ENCODE results near the gene SLC38A5.

The SLC38A5 gene

DNA sequence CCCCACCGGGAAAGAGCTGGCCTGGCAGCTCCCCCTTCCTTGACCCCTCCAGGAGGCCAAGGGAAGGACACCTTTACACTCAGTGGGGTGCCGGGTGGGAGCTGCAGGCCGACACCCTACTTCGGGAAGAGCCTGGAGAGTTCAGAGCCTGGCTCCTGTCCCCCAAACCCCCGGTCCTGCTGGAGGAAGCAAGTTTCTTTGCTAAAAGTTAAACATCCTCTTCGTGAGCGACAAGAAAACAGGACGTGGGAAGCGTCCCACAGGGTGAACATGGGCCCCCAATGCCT lies 3.6 kb upstream of the SLC38A5 start:
- TF ChIP-seq ZNF8 (CRISPR knock-in tag; IDR thresholded peaks at IDR 0.05): no peak
- no peak for TF ChIP-seq CSDC2 (CRISPR knock-in tag; IDR thresholded peaks at IDR 0.05)
- no peak for TF ChIP-seq ZNF70 (CRISPR knock-in tag; IDR thresholded peaks at IDR 0.05)
- no peak for TF ChIP-seq ZFP3 (CRISPR knock-in tag; IDR thresholded peaks at IDR 0.05)
- no peak for TF ChIP-seq ESRRG (CRISPR knock-in tag; IDR thresholded peaks at IDR 0.05)
- TF ChIP-seq, protein P1, sequence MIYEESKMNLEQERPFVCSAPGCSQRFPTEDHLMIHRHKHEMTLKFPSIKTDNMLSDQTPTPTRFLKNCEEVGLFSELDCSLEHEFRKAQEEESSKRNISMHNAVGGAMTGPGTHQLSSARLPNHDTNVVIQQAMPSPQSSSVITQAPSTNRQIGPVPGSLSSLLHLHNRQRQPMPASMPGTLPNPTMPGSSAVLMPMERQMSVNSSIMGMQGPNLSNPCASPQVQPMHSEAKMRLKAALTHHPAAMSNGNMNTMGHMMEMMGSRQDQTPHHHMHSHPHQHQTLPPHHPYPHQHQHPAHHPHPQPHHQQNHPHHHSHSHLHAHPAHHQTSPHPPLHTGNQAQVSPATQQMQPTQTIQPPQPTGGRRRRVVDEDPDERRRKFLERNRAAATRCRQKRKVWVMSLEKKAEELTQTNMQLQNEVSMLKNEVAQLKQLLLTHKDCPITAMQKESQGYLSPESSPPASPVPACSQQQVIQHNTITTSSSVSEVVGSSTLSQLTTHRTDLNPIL (CRISPR knock-in tag; IDR thresholded peaks at IDR 0.05; ENCODE audit: low read depth): no peak
- no peak for TF ChIP-seq RARB (CRISPR knock-in tag; IDR thresholded peaks at IDR 0.05)
- TF ChIP-seq, protein P2, sequence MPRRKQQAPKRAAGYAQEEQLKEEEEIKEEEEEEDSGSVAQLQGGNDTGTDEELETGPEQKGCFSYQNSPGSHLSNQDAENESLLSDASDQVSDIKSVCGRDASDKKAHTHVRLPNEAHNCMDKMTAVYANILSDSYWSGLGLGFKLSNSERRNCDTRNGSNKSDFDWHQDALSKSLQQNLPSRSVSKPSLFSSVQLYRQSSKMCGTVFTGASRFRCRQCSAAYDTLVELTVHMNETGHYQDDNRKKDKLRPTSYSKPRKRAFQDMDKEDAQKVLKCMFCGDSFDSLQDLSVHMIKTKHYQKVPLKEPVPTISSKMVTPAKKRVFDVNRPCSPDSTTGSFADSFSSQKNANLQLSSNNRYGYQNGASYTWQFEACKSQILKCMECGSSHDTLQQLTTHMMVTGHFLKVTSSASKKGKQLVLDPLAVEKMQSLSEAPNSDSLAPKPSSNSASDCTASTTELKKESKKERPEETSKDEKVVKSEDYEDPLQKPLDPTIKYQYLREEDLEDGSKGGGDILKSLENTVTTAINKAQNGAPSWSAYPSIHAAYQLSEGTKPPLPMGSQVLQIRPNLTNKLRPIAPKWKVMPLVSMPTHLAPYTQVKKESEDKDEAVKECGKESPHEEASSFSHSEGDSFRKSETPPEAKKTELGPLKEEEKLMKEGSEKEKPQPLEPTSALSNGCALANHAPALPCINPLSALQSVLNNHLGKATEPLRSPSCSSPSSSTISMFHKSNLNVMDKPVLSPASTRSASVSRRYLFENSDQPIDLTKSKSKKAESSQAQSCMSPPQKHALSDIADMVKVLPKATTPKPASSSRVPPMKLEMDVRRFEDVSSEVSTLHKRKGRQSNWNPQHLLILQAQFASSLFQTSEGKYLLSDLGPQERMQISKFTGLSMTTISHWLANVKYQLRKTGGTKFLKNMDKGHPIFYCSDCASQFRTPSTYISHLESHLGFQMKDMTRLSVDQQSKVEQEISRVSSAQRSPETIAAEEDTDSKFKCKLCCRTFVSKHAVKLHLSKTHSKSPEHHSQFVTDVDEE (CRISPR knock-in tag; IDR thresholded peaks at IDR 0.05): no peak
- TF ChIP-seq, protein P3, sequence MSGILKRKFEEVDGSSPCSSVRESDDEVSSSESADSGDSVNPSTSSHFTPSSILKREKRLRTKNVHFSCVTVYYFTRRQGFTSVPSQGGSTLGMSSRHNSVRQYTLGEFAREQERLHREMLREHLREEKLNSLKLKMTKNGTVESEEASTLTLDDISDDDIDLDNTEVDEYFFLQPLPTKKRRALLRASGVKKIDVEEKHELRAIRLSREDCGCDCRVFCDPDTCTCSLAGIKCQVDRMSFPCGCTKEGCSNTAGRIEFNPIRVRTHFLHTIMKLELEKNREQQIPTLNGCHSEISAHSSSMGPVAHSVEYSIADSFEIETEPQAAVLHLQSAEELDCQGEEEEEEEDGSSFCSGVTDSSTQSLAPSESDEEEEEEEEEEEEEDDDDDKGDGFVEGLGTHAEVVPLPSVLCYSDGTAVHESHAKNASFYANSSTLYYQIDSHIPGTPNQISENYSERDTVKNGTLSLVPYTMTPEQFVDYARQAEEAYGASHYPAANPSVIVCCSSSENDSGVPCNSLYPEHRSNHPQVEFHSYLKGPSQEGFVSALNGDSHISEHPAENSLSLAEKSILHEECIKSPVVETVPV (CRISPR knock-in tag; IDR thresholded peaks at IDR 0.05): no peak
- no peak for TF ChIP-seq ZC3H10 (CRISPR knock-in tag; IDR thresholded peaks at IDR 0.05)
- TF ChIP-seq, protein P4, sequence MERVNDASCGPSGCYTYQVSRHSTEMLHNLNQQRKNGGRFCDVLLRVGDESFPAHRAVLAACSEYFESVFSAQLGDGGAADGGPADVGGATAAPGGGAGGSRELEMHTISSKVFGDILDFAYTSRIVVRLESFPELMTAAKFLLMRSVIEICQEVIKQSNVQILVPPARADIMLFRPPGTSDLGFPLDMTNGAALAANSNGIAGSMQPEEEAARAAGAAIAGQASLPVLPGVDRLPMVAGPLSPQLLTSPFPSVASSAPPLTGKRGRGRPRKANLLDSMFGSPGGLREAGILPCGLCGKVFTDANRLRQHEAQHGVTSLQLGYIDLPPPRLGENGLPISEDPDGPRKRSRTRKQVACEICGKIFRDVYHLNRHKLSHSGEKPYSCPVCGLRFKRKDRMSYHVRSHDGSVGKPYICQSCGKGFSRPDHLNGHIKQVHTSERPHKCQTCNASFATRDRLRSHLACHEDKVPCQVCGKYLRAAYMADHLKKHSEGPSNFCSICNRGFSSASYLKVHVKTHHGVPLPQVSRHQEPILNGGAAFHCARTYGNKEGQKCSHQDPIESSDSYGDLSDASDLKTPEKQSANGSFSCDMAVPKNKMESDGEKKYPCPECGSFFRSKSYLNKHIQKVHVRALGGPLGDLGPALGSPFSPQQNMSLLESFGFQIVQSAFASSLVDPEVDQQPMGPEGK (CRISPR knock-in tag; IDR thresholded peaks at IDR 0.05; ENCODE audit: borderline replicate concordance): no peak
- TF ChIP-seq ZFP30 (CRISPR knock-in tag; IDR thresholded peaks at IDR 0.05): no peak
- TF ChIP-seq SNAI2 (CRISPR knock-in tag; IDR thresholded peaks at IDR 0.05): no peak
- TF ChIP-seq OSR1 (CRISPR knock-in tag; IDR thresholded peaks at IDR 0.05): no peak
- TF ChIP-seq ISL1 (CRISPR knock-in tag; IDR thresholded peaks at IDR 0.05): no peak
- TF ChIP-seq ZNF565 (CRISPR knock-in tag; conservative IDR thresholded peaks at IDR 0.05; ENCODE audit: low read depth): no peak
- TF ChIP-seq BACH2 (CRISPR knock-in tag; IDR thresholded peaks at IDR 0.05; ENCODE audit: borderline replicate concordance): no peak
- TF ChIP-seq, protein P5, sequence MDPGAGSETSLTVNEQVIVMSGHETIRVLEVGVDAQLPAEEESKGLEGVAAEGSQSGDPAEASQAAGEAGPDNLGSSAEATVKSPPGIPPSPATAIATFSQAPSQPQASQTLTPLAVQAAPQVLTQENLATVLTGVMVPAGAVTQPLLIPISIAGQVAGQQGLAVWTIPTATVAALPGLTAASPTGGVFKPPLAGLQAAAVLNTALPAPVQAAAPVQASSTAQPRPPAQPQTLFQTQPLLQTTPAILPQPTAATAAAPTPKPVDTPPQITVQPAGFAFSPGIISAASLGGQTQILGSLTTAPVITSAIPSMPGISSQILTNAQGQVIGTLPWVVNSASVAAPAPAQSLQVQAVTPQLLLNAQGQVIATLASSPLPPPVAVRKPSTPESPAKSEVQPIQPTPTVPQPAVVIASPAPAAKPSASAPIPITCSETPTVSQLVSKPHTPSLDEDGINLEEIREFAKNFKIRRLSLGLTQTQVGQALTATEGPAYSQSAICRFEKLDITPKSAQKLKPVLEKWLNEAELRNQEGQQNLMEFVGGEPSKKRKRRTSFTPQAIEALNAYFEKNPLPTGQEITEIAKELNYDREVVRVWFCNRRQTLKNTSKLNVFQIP (CRISPR knock-in tag; IDR thresholded peaks at IDR 0.05; ENCODE audit: borderline replicate concordance, low read depth): no peak
- no peak for TF ChIP-seq TCF4 (CRISPR knock-in tag; IDR thresholded peaks at IDR 0.05; ENCODE audit: borderline replicate concordance)
- TF ChIP-seq TOX (CRISPR knock-in tag; IDR thresholded peaks at IDR 0.05; ENCODE audit: borderline replicate concordance): no peak
- ATAC-seq: no peak

DNA sequence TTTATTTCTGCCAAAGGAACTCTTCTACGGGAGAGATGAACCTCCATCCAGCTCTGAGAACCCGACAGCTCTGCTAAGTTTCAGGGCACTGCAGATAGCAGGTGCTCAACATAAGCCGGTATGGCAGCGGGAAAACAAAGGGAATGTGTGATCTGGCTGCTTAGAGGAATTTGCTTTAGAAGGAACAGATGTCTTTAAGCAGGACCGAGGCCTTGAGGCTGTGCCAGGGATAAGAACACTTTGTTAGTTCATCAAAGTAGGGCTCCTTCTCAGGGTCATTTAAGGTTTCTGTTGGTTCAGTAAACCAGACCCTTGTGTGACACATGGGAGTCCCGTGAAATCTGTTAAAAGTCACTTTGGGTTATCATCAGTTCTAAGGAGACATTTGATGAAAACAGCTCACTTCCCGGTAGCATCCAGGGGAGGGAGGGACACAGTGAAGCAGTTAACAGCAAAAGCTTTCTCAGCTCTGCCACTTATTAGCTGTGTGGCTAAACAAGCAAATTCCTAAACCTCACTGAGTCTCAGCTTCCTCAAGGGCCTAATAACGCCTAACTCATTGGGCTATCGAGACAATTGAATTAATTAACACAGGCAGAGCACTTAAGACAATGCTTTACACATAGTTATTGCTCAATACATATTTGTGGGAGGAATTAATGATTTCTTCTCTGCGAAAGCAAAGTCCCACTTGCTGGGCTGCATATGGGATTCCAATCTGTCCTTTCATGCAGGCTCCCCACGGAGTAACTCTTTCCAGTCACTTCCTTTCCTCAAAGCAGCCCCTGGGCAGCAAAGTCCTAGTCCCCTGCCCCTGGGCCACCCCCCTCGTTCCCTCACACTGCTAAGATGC lies 3.0 kb upstream of the SLC38A5 start:
- no peak for TF ChIP-seq ZNF8 (CRISPR knock-in tag; IDR thresholded peaks at IDR 0.05)
- TF ChIP-seq ISL1 (CRISPR knock-in tag; IDR thresholded peaks at IDR 0.05): no peak
- no peak for TF ChIP-seq OSR1 (CRISPR knock-in tag; IDR thresholded peaks at IDR 0.05)
- no peak for TF ChIP-seq GLIS3 (CRISPR knock-in tag; IDR thresholded peaks at IDR 0.05)
- no peak for TF ChIP-seq SNAI2 (CRISPR knock-in tag; IDR thresholded peaks at IDR 0.05)
- TF ChIP-seq, protein P1 (CRISPR knock-in tag; IDR thresholded peaks at IDR 0.05; ENCODE audit: low read depth): no peak
- no peak for TF ChIP-seq ZFP3 (CRISPR knock-in tag; IDR thresholded peaks at IDR 0.05)
- TF ChIP-seq RARB (CRISPR knock-in tag; IDR thresholded peaks at IDR 0.05): no peak
- TF ChIP-seq ARNTL (CRISPR knock-in tag; IDR thresholded peaks at IDR 0.05; ENCODE audit: borderline replicate concordance, low read depth): no peak
- TF ChIP-seq TOX (CRISPR knock-in tag; IDR thresholded peaks at IDR 0.05; ENCODE audit: borderline replicate concordance): no peak
- TF ChIP-seq, protein P4 (CRISPR knock-in tag; IDR thresholded peaks at IDR 0.05; ENCODE audit: borderline replicate concordance): no peak
- no peak for TF ChIP-seq PPARA (CRISPR knock-in tag; IDR thresholded peaks at IDR 0.05; ENCODE audit: borderline replicate concordance)
- TF ChIP-seq ZNF565 (CRISPR knock-in tag; conservative IDR thresholded peaks at IDR 0.05; ENCODE audit: low read depth): no peak
- TF ChIP-seq CSDC2 (CRISPR knock-in tag; IDR thresholded peaks at IDR 0.05): no peak
- no peak for TF ChIP-seq BACH2 (CRISPR knock-in tag; IDR thresholded peaks at IDR 0.05; ENCODE audit: borderline replicate concordance)
- TF ChIP-seq, protein P5 (CRISPR knock-in tag; IDR thresholded peaks at IDR 0.05; ENCODE audit: borderline replicate concordance, low read depth): no peak
- ATAC-seq: no peak
